HCT116 (cell line): ENCODE measurements around the gene ABCB10. TPM values are rescaled to one million over a fixed set of nuclear protein-coding genes. Genes with fewer than 3 reads are reported as not detected.

ENCODE experiments used
- ATAC-seq: fragments of 200-7000 bp; cut with Tn5 transposase; 2 replicates; pipeline ENCODE4 v1.9.1; 2020; ENCODE audit warnings: mild to moderate bottlenecking, moderate library complexity
- BruUV-seq: library from RNA; stranded (reverse); fragments of 400-500 nt; replicated peaks from 2 replicates; lab custom pipeline; 2021; lab: Mats Ljungman, UMichigan
- CTCF ChIA-PET: fragments of 300-600 bp; sonication (Branson Sonifier 250); formaldehyde crosslinking; loops from one replicate; lab custom pipeline; 2021; ENCODE audit warnings: antibody characterized with exemption; lab: Charles Lee
- POLR2A ChIA-PET: fragments of 300-600, 350-600 bp; sonication (Branson Sonifier 250); formaldehyde crosslinking; loops from one replicate; lab custom pipeline; 2021; ENCODE audit warnings: antibody characterized with exemption; lab: Charles Lee
- RAD21 ChIA-PET, 2 experiments: fragments of 300-600 bp; sonication (Branson Sonifier 250); formaldehyde crosslinking; loops; one replicate each; lab custom pipeline; 2023; ENCODE audit warnings: low total read pairs in 2 of 2; ENCODE audit not compliant: uncharacterized antibody in 2 of 2, unreplicated experiment in 2 of 2, low non-redundant PET in 1 of 2; lab: Charles Lee
- DNase-seq: peaks from one replicate; pipeline ENCODE4 v3.0.0-alpha.2; 2010; ENCODE audit warnings: low read depth, low spot score
- H2AFZ ChIP-seq: fragments of 200-600 bp; shearing (Covaris generic), sonication (generic); 2 replicates; pipeline ENCODE4 v1.6.1; 2017; ENCODE audit warnings: low read depth, mixed run types, mixed read lengths, antibody characterized with exemption, low read length; ENCODE audit not compliant: poor library complexity, severe bottlenecking
- H3K27ac ChIP-seq: 2 replicates; pipeline ENCODE4 v1.5.1; 2012; ENCODE audit warnings: low read depth, low read length
- H3K27me3 ChIP-seq: fragments of 200-600 bp; sonication (generic); 2 replicates; pipeline ENCODE4 v1.6.1; 2016; ENCODE audit warnings: mixed run types, low read length, mixed read lengths; ENCODE audit not compliant: insufficient read depth
- H3K36me3 ChIP-seq, 2 experiments: fragments of 200-500 bp in 1 of 2; fragments of 200-600 bp in 1 of 2; sonication (Bioruptor generic) in 1 of 2; sonication (generic) in 1 of 2; 2 replicates each; pipeline versions ENCODE4 v1.5.1 to v1.6.1; 2014 to 2016; ENCODE audit warnings: low read length in 2 of 2, inconsistent platforms in 1 of 2, mixed read lengths in 1 of 2, mixed run types in 1 of 2; ENCODE audit not compliant: insufficient read depth in 2 of 2, control insufficient read depth in 1 of 2
- H3K4me1 ChIP-seq, 2 experiments: fragments of 200-600 bp in 1 of 2; sonication (generic) in 1 of 2; 2 replicates each; pipeline versions ENCODE4 v1.5.1 to v1.6.1; 2012 to 2017; ENCODE audit warnings: low read length in 2 of 2, inconsistent platforms in 1 of 2, mild to moderate bottlenecking in 1 of 2, mixed read lengths in 1 of 2, mixed run types in 1 of 2, moderate library complexity in 1 of 2; ENCODE audit not compliant: insufficient read depth in 2 of 2, control insufficient read depth in 1 of 2
- H3K4me2 ChIP-seq: fragments of 200-600 bp; sonication (generic); 2 replicates; pipeline ENCODE4 v1.6.1; 2017; ENCODE audit warnings: mixed run types, low read length, mixed read lengths
- H3K4me3 ChIP-seq, 2 experiments: fragments of 200-600 bp in 1 of 2; sonication (generic) in 1 of 2; replicated peaks in 1 of 2; 2 replicates each; pipeline ENCODE4 v1.5.1; 2011 to 2016; ENCODE audit warnings: low read length in 2 of 2, control low read depth in 1 of 2, low read depth in 1 of 2, mild to moderate bottlenecking in 1 of 2, mixed read lengths in 1 of 2, mixed run types in 1 of 2
- H3K79me2 ChIP-seq: fragments of 200-600 bp; sonication (generic); 2 replicates; pipeline ENCODE4 v1.6.1; 2017; ENCODE audit warnings: mild to moderate bottlenecking, mixed run types, low read length, moderate library complexity, mixed read lengths; ENCODE audit not compliant: insufficient read depth
- H3K9ac ChIP-seq: fragments of 200-600 bp; sonication (generic); 2 replicates; pipeline ENCODE4 v1.6.1; 2016; ENCODE audit warnings: low read length, mixed read lengths
- H3K9me2 ChIP-seq: fragments of 200-600 bp; sonication (generic), shearing (Covaris generic); 2 replicates; pipeline ENCODE4 v1.6.1; 2017; ENCODE audit warnings: mixed run types, mild to moderate bottlenecking, moderate library complexity; ENCODE audit not compliant: insufficient read depth
- H3K9me3 ChIP-seq, 2 experiments: fragments of 200-500 bp in 1 of 2; fragments of 200-600 bp in 1 of 2; sonication (Bioruptor generic) in 1 of 2; sonication (generic) in 1 of 2; 2 replicates each; pipeline ENCODE4 v1.6.1; 2014 to 2017; ENCODE audit warnings: low read length in 2 of 2, mixed read lengths in 2 of 2, inconsistent platforms in 1 of 2, low read depth in 1 of 2, mild to moderate bottlenecking in 1 of 2, mixed run types in 1 of 2, moderate library complexity in 1 of 2; ENCODE audit not compliant: control insufficient read depth in 1 of 2, insufficient read depth in 1 of 2
- H4K20me1 ChIP-seq: fragments of 200-600 bp; sonication (generic), shearing (Covaris generic); 2 replicates; pipeline ENCODE4 v1.6.1; 2017; ENCODE audit warnings: mixed run types, mild to moderate bottlenecking, moderate library complexity; ENCODE audit not compliant: insufficient read depth
- ATF3 ChIP-seq: IDR thresholded peaks from 2 replicates; pipeline ENCODE4 v1.6.1; 2012
- CBX3 ChIP-seq: IDR thresholded peaks from 2 replicates; pipeline ENCODE4 v1.6.1; 2012; ENCODE audit warnings: low read depth
- EGR1 ChIP-seq: IDR thresholded peaks from 2 replicates; pipeline ENCODE4 v1.6.1; 2012; ENCODE audit warnings: low read depth
- FOSL1 ChIP-seq: IDR thresholded peaks from 2 replicates; pipeline ENCODE4 v1.6.1; 2012; ENCODE audit warnings: low read depth
- POLR2A ChIP-seq: IDR thresholded peaks from 2 replicates; pipeline ENCODE4 v1.7.0; 2011; ENCODE audit warnings: borderline replicate concordance; ENCODE audit not compliant: insufficient read depth, insufficient read length; ENCODE audit errors: extremely low read depth
- SRF ChIP-seq: IDR thresholded peaks from 2 replicates; pipeline ENCODE4 v1.6.1; 2012; ENCODE audit warnings: low read depth
- TCF7L2 ChIP-seq: IDR thresholded peaks from 2 replicates; pipeline ENCODE4 v1.7.0; 2011; ENCODE audit warnings: borderline replicate concordance, inconsistent platforms; ENCODE audit not compliant: insufficient read depth, insufficient read length; ENCODE audit errors: extremely low read depth
- ZFX ChIP-seq: fragments of 450-650 bp; IDR thresholded peaks from 2 replicates; pipeline ENCODE4 v1.6.1; 2017
- ZNF274 ChIP-seq: fragments of 200-500 bp; sonication (Bioruptor generic); IDR thresholded peaks from 2 replicates; pipeline ENCODE4 v1.6.1; 2014; ENCODE audit warnings: mild to moderate bottlenecking, low read depth, low read length, inconsistent platforms
- intact Hi-C: fragments of 100-400 bp; cut with micrococcal nuclease; formaldehyde crosslinking; loops from 2 replicates; pipeline ENCODE4 v1.10.0; 2022
- total RNA-seq: library from RNA; stranded (reverse); gene quantifications from one replicate; pipeline ENCODE4 v1.2.1, GENCODE V29; 2021; ENCODE audit not compliant: unreplicated experiment
- TF ChIP-seq, protein P1 (sequence below): IDR thresholded peaks from 2 replicates; pipeline ENCODE4 v1.6.1; 2012; ENCODE audit warnings: low read depth

The ABCB10 gene
- total RNA-seq, 1 experiment from 2014 or later: 20.3 TPM

DNA sequence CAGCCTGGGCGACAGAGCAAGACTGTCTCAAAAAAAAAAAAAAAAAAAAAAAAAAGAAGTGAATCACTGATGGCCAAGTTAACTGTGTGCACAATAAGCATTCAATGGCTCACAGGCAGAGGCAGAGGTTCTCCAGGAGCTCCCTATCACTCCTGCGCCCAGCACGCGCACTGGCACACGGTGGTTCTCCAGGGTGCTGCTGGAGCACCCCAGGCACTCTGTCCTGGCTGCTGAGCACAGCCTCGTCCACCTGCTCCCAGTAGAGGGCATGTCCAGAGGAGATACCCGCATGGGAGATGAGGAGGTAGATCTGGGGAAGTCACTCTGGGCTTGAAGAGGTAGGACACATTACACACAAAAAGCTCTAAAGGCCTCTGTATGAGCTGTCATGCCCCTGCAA, 28.9 kb downstream of the ABCB10 start:
- ChIA-PET POLR2A (no interaction called here), RAD21 (no interaction called here), CTCF (no interaction called here)
- H3K9ac ChIP-seq: no peak overlapping the region
- peaks cover 0 to 3% of the 10 kb centered on the region in 2 experiments; a peak in 1 of 4 replicates for H3K36me3 ChIP-seq
- no peak overlapping the region for H3K4me2 ChIP-seq
- no peak overlapping the region for H2AFZ ChIP-seq
- no peaks in the 10 kb centered on the region for H4K20me1 ChIP-seq
- H3K79me2 ChIP-seq: no peaks in the 10 kb centered on the region
- H3K9me3 ChIP-seq: no peaks in the 10 kb centered on the region
- H3K9me2 ChIP-seq: no peaks in the 10 kb centered on the region
- TF ChIP-seq ZFX (no peak), ZNF274 (no peak), SRF (no peak), EGR1 (no peak), CBX3 (no peak), ATF3 (no peak), TCF7L2 (no peak), POLR2A (no peak), FOSL1 (no peak)
- TF ChIP-seq, protein P1, sequence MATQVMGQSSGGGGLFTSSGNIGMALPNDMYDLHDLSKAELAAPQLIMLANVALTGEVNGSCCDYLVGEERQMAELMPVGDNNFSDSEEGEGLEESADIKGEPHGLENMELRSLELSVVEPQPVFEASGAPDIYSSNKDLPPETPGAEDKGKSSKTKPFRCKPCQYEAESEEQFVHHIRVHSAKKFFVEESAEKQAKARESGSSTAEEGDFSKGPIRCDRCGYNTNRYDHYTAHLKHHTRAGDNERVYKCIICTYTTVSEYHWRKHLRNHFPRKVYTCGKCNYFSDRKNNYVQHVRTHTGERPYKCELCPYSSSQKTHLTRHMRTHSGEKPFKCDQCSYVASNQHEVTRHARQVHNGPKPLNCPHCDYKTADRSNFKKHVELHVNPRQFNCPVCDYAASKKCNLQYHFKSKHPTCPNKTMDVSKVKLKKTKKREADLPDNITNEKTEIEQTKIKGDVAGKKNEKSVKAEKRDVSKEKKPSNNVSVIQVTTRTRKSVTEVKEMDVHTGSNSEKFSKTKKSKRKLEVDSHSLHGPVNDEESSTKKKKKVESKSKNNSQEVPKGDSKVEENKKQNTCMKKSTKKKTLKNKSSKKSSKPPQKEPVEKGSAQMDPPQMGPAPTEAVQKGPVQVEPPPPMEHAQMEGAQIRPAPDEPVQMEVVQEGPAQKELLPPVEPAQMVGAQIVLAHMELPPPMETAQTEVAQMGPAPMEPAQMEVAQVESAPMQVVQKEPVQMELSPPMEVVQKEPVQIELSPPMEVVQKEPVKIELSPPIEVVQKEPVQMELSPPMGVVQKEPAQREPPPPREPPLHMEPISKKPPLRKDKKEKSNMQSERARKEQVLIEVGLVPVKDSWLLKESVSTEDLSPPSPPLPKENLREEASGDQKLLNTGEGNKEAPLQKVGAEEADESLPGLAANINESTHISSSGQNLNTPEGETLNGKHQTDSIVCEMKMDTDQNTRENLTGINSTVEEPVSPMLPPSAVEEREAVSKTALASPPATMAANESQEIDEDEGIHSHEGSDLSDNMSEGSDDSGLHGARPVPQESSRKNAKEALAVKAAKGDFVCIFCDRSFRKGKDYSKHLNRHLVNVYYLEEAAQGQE: no peak
- no TSS peak for BruUV-seq
- intact Hi-C loops: no loop called here
- H3K4me1 ChIP-seq: no peaks in the 10 kb centered on the region
- H3K4me3 ChIP-seq: no peak overlapping the region
- H3K27ac ChIP-seq: no peak overlapping the region
- no peaks in the 10 kb centered on the region for H3K27me3 ChIP-seq
- ATAC-seq (no peak), DNase-seq (no peak)
